Natural killer cell treated with Interleukin-12 subunit alpha and Interleukin-12 subunit beta and Interleukin-15 and Interleukin-18, amount 100 ng/mL, for 72 hours (primary cell): Measurements from ENCODE around the gene GALK2. TPM values are rescaled to one million over a fixed set of nuclear protein-coding genes. Genes with fewer than 3 reads are reported as not detected.
"Not testable (repeated sequence)": the region's sequence is repeated elsewhere in the genome, so short reads cannot be mapped to it uniquely, and the experiment has no call there.

Experiments used
- ATAC-seq, 2 donors: fragments of 150-1000 bp; cut with Tn5 transposase in 1 of 2; sonication (Bioruptor Pico), chemical (Tn5 transposase) in 1 of 2; 2 replicates each; pipeline ENCODE4 v1.10.0; 2021
- DNase-seq: peaks from one replicate; pipeline ENCODE4 v3.0.0; 2022; ENCODE audit warnings: low spot score
- H3K27ac Mint-ChIP-seq, 2 donors: 1 replicate in 1 of 2; 2 replicates in 1 of 2; pipeline ENCODE4 v1.8.0; 2022; ENCODE audit warnings: mixed read lengths in 2 of 2, mild to moderate bottlenecking in 1 of 2, moderate library complexity in 1 of 2
- H3K27me3 Mint-ChIP-seq, 2 donors: 1 replicate in 1 of 2; 2 replicates in 1 of 2; pipeline ENCODE4 v1.8.0; 2022; ENCODE audit warnings: mixed read lengths in 2 of 2
- H3K36me3 Mint-ChIP-seq: one replicate; pipeline ENCODE4 v1.8.0; 2022; ENCODE audit warnings: mixed read lengths
- H3K4me1 Mint-ChIP-seq, 2 donors: 1 replicate in 1 of 2; 2 replicates in 1 of 2; pipeline ENCODE4 v1.8.0; 2022; ENCODE audit warnings: low read depth in 2 of 2, mixed read lengths in 2 of 2, mild to moderate bottlenecking in 1 of 2
- H3K4me3 Mint-ChIP-seq: one replicate; pipeline ENCODE4 v1.8.0; 2022; ENCODE audit warnings: mixed read lengths
- H3K9me3 Mint-ChIP-seq: 2 replicates; pipeline ENCODE4 v1.8.0; 2022; ENCODE audit warnings: mixed read lengths
- total RNA-seq, 2 donors: library from RNA; stranded (reverse); gene quantifications; one replicate each; pipeline ENCODE4 v1.2.3, GENCODE V29; 2022

The GALK2 gene
- total RNA-seq, 2 donors from 2014 or later = 27.6 to 37.0 TPM

- Mint-ChIP-seq H3K9me3 (no peaks in the 10 kb centered on the region), H3K4me1 (no peaks in the 10 kb centered on the region), H3K27ac (no peak overlapping the region), H3K4me3 (no peak overlapping the region), H3K36me3 (no peaks in the 10 kb centered on the region), H3K27me3 (no peaks in the 10 kb centered on the region)
- ATAC-seq = no peak
- DNase-seq = no peak
Measured at GRCh38 chr15:49328941-49329340, 158.9 kb downstream of the GALK2 start.

- Mint-ChIP-seq H3K36me3 (no peaks in the 10 kb centered on the region), H3K4me3 (no peak overlapping the region), H3K9me3 (no peaks in the 10 kb centered on the region), H3K4me1 (no peaks in the 10 kb centered on the region), H3K27ac (no peak overlapping the region), H3K27me3 (no peaks in the 10 kb centered on the region)
- no peak for DNase-seq
- no peak for ATAC-seq
Measured at GRCh38 chr15:49330166-49330565, 160.1 kb downstream of the GALK2 start.

DNA sequence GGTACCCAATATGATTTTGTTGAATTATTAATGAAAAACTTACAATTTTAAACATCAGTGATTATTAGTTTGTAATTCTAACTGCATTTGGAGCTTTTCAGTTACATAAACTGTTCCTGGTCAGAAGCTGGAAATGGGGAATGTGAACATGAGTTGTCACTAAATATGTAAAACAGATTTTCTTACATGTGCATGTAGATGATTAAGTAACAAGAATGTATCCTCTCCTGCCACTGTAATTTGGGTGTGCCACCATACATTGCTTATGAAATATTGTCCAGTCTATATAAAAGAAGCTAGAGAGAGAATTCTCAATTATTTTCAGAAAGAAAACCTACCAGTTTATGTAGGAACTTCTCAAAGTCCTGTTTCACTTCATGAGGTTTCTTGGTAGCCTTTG lies 161.4 kb downstream of the GALK2 start:
- ATAC-seq = no peak
- Mint-ChIP-seq H3K27ac (no peak overlapping the region), H3K9me3 (no peaks in the 10 kb centered on the region), H3K4me3 (no peak overlapping the region), H3K4me1 (no peaks in the 10 kb centered on the region), H3K36me3 (no peaks in the 10 kb centered on the region), H3K27me3 (no peaks in the 10 kb centered on the region)
- no peak for DNase-seq

GRCh38 chr15:49331951-49332350 lies 161.9 kb downstream of the GALK2 start:
- Mint-ChIP-seq H3K27me3 (no peaks in the 10 kb centered on the region), H3K4me1 (no peaks in the 10 kb centered on the region), H3K9me3 (no peaks in the 10 kb centered on the region), H3K27ac (no peak overlapping the region), H3K36me3 (no peaks in the 10 kb centered on the region), H3K4me3 (no peak overlapping the region)
- no peak for DNase-seq
- no peak for ATAC-seq

DNA sequence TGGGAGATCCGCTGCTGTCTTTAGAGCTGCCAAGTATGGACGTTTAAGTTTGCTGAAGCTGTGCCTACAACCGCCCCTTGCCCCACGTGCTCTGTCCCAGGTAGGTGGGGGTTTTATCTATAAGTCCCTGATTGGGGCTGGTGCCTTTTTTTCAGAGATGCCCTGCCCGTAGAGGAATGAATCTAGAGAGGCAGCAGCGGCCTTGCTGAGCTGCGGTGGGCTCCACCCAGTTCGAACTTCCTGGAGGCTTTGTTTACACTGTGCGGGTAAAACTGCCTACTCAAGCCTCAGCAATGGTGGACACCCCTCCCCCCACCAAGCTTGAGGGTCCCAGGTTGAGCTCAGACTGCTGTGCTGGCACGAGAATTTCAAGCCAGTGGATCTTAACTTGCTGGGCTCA lies 169.6 kb downstream of the GALK2 start:
- H3K4me3 Mint-ChIP-seq = no peak overlapping the region
- ATAC-seq = no peak
- H3K36me3 Mint-ChIP-seq = peaks cover 24% of the 10 kb centered on the region
- H3K27ac Mint-ChIP-seq = no peak overlapping the region
- H3K9me3 Mint-ChIP-seq = no peaks in the 10 kb centered on the region
- no peaks in the 10 kb centered on the region for H3K27me3 Mint-ChIP-seq
- no peaks in the 10 kb centered on the region for H3K4me1 Mint-ChIP-seq
- no peak for DNase-seq

- Mint-ChIP-seq H3K4me1 (no peaks in the 10 kb centered on the region), H3K27ac (no peak overlapping the region), H3K27me3 (no peaks in the 10 kb centered on the region), H3K36me3 (peaks cover 21% of the 10 kb centered on the region), H3K4me3 (no peak overlapping the region), H3K9me3 (no peaks in the 10 kb centered on the region)
- DNase-seq = no peak
- ATAC-seq = no peak
Measured at GRCh38 chr15:49343546-49343945, 173.5 kb downstream of the GALK2 start.

GRCh38 chr15:49354439-49354838 lies 184.4 kb downstream of the GALK2 start:
- not testable (repeated sequence) for H3K27me3 Mint-ChIP-seq, H3K27ac Mint-ChIP-seq, DNase-seq, H3K9me3 Mint-ChIP-seq, H3K36me3 Mint-ChIP-seq, ATAC-seq, H3K4me3 Mint-ChIP-seq, H3K4me1 Mint-ChIP-seq

GRCh38 chr15:49361370-49361769 lies 191.3 kb downstream of the GALK2 start:
- peaks cover 4% of the 10 kb centered on the region for H3K36me3 Mint-ChIP-seq
- no peaks in the 10 kb centered on the region for H3K4me1 Mint-ChIP-seq
- H3K9me3 Mint-ChIP-seq = peaks cover 6% of the 10 kb centered on the region
- H3K4me3 Mint-ChIP-seq = no peak overlapping the region
- H3K27me3 Mint-ChIP-seq = no peaks in the 10 kb centered on the region
- H3K27ac Mint-ChIP-seq = no peak overlapping the region
- DNase-seq = no peak
- ATAC-seq = no peak

DNA sequence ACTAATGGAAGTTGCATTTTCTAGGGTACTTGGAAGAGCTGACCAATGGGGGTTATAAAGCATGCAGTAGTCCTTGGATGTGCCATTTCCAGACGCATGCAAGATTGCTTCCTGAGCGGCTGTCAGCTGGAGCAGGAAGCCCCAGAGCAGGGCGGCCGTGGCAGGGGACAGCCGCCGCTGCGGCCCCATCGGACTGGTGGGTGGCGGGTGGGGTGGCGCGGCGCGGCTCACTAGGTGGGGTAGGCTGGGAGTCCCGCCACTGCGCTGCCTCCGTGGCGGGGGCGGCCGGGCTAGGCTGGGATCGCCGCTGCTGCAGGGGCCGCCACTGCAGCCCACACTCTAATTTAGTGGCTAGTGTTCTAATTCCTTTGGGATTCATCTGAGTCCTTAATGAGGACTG lies 196.4 kb downstream of the GALK2 start:
- Mint-ChIP-seq H3K4me3 (no peak overlapping the region), H3K4me1 (no peaks in the 10 kb centered on the region), H3K36me3 (peaks cover 6% of the 10 kb centered on the region), H3K27me3 (no peaks in the 10 kb centered on the region), H3K9me3 (peaks cover 6% of the 10 kb centered on the region), H3K27ac (no peak overlapping the region)
- ATAC-seq = no peak
- no peak for DNase-seq

GRCh38 chr15:49370782-49371181 lies 200.7 kb downstream of the GALK2 start:
- no peak for ATAC-seq
- H3K27me3 Mint-ChIP-seq = no peaks in the 10 kb centered on the region
- no peak for DNase-seq
- no peaks in the 10 kb centered on the region for H3K4me1 Mint-ChIP-seq
- H3K9me3 Mint-ChIP-seq = peaks cover 3% of the 10 kb centered on the region
- H3K4me3 Mint-ChIP-seq = no peak overlapping the region
- peaks cover 6% of the 10 kb centered on the region for H3K36me3 Mint-ChIP-seq
- H3K27ac Mint-ChIP-seq = no peak overlapping the region

DNA sequence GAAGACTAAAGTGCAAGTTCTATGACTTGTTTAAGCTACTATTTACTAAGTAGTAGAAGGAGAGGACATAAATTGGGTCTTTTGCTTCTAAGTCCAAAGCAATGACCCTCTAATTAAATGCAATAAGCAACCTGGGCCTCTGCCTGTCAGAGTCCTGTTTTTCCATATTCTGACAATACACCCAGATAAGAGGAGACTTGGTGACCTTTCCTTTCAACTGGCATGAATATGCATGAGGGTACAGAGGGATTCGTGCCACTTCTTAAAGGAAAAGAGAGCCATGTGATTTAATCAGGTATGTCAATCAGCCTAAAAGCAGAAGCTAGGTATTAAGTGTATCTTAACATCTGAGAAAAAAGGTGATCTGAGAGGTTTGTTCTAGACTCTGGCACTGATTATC lies 202.3 kb downstream of the GALK2 start:
- Mint-ChIP-seq H3K27ac (no peak overlapping the region), H3K36me3 (no peaks in the 10 kb centered on the region), H3K4me3 (no peak overlapping the region), H3K27me3 (no peaks in the 10 kb centered on the region), H3K4me1 (no peaks in the 10 kb centered on the region), H3K9me3 (no peaks in the 10 kb centered on the region)
- DNase-seq = no peak
- no peak for ATAC-seq

DNA sequence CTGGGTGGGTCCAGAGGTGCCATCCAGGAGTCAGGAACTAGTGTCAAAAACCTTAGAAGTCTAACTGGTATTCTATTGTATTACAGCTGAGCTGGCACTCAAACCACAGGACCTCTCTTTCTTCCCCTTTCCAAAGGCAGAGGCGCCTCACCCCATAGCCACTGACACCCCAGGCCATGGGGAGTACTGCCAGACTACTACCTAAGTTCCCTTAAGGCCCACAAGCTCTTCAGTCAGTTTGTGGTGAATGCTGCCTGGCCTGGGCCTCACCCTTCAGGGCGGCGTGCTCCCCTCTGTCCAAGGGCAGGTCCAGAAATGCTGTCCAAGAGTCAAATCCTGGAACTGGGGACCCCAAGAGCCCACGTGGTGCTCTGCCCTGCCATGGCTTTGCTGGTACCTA lies 209.9 kb downstream of the GALK2 start:
- Mint-ChIP-seq H3K9me3 (no peaks in the 10 kb centered on the region), H3K36me3 (no peaks in the 10 kb centered on the region), H3K4me1 (no peaks in the 10 kb centered on the region), H3K4me3 (no peak overlapping the region), H3K27ac (no peak overlapping the region), H3K27me3 (no peaks in the 10 kb centered on the region)
- ATAC-seq (no peak), DNase-seq (no peak)

- H3K36me3 Mint-ChIP-seq = no peaks in the 10 kb centered on the region
- ATAC-seq (no peak), DNase-seq (no peak)
- no peak overlapping the region for H3K27ac Mint-ChIP-seq
- H3K9me3 Mint-ChIP-seq = no peaks in the 10 kb centered on the region
- no peak overlapping the region for H3K4me3 Mint-ChIP-seq
- H3K27me3 Mint-ChIP-seq = no peaks in the 10 kb centered on the region
- no peaks in the 10 kb centered on the region for H3K4me1 Mint-ChIP-seq
Measured at GRCh38 chr15:49380912-49381311, 210.9 kb downstream of the GALK2 start.
